GM18519 (cell line): ENCODE results near the gene CELA2B.
"Not testable (repeated sequence)": the region's sequence is repeated elsewhere in the genome, so short reads cannot be mapped to it uniquely, and the experiment has no call there.

Source experiments
- ATAC-seq: cut with Tn5 transposase; IDR thresholded peaks from one replicate; pipeline ENCODE4 v1.9.1; 2021; ENCODE audit warnings: mild to moderate bottlenecking, moderate library complexity; ENCODE audit not compliant: unreplicated experiment, low FRiP score

Gene CELA2B

GRCh38 chr1:15475752-15476314 is at the start of gene CELA2B:
TSS of gene CELA2B (plus strand) at chr1:15476104. CDS start at chr1:15476126, 22 bp downstream.
- no peak for ATAC-seq

DNA sequence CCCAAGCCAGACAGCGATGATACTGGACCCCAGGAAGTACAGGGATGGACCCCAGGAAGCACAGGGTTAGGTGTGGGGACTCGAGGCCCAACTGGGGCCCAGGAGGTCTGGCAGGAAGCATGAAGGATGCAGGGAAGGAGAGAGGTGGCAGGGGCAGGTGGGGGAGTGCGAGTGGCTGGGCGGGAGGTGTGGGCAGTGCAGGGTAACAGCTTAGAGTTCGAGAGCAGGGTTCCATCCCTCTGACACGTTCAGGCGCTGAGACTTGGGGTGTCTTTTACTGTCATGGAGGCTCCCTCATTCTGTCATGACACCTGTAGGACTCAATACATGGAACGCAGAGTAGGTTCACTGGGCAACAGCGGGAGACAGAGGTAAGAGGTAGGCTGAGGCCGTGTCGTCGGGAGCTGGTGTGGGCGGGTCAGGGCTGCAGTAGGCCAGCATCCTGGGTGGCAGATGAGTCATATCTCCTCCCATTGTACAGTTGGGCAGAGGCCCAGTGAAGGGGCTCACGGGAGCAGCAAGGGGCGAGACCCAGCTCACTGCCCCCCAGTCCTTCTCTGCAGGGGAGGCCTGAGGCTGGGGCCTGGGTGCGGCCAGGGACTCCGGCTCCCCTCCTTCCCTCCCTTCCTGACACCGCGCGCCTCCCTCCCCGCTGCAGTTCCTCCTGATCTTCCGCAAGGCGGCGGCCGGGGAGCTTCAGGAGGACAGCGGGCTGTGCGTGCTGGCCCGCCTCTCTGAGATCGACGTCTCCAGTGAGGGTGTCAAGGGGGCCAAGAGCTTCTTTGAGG is 49.2 kb upstream of the CELA2B start:
- no peak for ATAC-seq

DNA sequence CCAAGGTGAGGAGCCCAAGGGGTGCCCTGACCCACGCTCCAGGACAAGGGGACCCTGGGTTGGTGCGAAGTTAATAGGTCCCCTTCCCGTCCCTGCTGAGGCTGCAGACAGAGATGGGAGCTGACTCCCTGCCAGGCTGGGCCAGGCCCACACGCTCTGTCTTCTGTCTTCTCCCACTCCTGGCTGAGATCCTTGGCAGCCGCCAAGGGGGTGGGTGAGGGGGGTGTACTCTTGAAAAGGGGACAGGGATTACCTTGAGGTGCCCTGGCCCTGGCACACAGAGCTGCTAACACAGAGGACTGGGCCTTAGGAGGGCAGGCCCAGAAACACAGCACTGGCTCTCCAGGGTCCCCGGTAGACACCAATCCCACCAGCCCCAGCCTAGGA is 48.6 kb upstream of the CELA2B start:
- no peak for ATAC-seq

DNA sequence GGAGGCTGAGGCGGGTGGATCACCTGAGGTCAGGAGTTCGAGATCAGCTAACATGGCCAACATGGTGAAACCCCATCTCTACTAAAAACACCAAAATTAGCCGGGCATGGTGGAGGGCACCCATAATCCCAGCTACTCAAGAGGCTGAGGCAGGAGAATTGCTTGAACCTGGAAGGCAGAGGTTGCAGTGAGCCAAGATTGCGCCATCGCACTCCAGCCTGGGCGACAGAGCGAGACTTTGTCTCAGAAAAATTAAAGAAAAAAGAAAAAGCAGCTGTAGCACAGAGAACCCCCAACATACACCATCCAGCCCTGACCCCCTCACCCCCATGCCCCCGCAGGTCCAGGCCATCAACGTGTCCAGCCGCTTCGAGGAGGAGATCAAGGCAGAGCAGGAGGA is 47.7 kb upstream of the CELA2B start:
- ATAC-seq = not testable (repeated sequence)

- no peak for ATAC-seq
Observed at GRCh38 chr1:15428815-15429435, 47.0 kb upstream of the CELA2B start.

DNA sequence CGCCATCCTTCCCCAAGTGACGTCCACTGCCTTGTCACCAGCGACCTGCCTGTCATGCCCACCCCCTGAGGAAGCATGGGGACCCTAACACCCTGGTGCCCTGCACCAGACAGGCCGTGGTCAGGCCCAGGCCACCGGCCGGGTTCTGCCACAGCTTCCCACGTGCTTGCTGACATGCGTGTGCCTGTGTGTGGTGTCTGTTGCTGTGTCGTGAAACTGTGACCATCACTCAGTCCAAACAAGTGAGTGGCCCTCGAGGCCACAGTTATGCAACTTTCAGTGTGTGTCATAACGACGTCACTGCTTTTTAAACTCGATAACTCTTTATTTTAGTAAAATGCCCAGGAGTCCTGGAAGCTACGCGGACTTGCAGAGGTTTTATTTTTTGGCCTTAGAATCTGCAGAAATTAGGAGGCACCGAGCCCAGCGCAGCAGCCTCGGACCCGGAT is 46.2 kb upstream of the CELA2B start:
- ATAC-seq = no peak

- no peak for ATAC-seq
Observed at GRCh38 chr1:15430787-15431570, 44.9 kb upstream of the CELA2B start.

DNA sequence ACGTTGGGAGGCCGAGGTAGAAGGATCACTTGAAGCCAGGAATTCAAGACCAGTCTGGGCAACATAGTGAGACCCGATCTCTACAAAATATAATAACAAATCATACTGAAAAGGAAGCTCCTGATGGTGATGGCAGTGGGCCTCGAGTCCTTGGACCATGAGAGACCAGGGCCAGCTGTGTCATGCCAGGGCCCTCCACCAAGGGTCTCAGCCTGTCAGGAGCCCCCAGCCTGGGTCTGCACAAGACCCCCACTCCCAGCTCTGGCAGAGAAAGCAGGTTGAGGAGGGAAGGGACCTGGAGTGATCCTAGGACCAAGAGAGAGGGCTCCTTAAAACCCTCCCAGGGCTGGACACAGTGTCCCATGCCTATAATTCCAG is 44.3 kb upstream of the CELA2B start:
- no peak for ATAC-seq

- ATAC-seq = no peak
Observed at GRCh38 chr1:15432324-15432723, 43.6 kb upstream of the CELA2B start.

- ATAC-seq = no peak
Observed at GRCh38 chr1:15433471-15433870, 42.4 kb upstream of the CELA2B start.

DNA sequence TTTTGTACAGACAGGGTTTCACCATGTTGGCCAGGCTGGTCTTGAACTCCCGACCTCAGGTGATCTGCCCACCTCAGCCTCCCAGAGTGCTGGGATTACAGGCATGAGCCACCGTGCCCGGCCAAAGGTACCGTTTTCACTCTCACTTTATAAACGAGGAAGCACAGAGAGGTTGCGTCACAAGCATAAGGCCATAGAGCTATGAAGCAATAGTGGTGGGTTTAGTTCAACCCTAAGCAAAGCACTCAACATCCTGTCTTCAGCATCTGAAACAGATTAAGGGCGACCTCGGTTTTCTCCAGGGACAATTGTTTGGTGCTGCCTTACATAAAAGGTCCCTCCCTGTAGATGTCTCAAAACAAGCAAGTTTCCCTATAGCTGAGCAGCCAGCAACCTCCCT is 41.2 kb upstream of the CELA2B start:
- ATAC-seq = not testable (repeated sequence)

DNA sequence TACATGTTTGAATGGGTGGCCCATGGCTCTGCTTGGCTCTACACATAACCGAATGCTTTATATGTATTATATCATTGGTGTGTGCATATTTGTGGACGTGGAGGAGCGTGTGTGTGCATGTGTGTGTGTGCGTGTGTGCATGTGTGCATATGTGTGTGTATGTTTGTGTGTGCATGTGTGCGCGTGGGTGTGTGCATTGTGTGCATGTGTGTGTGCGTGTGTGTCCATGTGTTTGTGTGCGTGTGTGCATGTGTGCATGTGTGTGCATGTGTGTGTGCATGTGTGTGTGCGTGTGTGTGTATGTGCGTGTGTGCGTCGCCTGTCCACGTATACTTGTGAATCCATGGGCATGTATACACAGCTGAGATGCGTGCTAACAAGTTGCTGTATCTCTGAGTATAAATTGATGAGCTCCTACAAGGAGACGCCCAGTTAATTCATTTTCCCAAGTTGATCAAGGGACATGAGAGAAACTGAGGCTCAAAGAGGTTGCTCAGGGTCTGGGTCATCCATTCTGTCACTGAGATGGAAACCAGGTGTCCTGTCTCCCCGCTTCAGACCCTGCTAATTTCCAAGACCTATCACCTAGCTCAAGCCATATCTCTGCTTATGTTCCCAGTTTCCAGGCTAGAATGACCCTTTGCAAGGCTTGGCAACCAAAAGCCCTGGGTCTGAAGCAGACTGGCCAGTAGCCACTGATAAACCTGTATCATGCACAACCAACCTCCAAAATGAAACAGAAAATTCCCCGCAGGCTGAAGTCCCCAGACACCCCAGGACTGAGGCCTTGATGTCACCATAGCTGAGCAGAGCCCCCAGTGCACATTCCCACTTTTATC is 40.4 kb upstream of the CELA2B start:
- no peak for ATAC-seq

GRCh38 chr1:15436881-15437442 is 38.9 kb upstream of the CELA2B start:
- no peak for ATAC-seq

DNA sequence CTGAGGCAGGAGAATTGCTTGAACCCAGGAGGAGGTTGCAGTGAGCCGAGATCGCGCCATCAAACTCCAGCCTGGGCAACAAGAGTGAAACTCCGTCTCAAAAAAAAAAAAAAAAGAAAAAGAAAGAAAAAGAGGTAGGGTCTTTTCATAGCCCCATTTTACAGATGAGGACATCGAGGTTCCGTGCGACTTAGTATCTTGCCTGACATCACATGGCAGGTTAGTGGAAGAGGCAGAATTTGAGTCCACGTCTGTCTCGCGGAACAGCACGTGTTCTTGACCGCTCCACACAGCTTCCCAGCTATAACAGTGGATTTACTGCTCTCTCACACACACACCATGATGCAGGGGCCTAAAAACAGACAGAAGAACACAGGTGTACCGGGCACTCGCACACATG is 36.6 kb upstream of the CELA2B start:
- no peak for ATAC-seq

- no peak for ATAC-seq
Observed at GRCh38 chr1:15440357-15440756, 35.5 kb upstream of the CELA2B start.

DNA sequence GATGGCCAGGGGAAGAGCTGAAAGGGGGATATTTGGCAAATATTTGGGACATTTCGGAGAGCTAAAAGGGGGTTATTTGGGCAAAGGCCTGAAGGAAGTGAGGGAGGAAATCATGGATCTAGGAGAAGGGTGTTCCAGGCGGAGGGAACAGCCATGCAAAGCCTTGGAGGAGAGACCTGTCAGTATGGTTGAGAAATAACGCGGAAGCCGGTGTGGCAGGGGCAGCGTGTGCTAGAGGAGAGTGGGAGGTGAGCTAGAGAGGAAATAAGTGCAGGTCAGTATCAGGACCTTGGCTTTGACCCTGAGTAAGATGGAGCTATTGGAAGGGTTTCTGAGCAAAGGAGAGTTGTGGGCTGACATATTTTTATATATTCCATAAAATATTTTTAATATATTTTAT is 34.7 kb upstream of the CELA2B start:
- ATAC-seq = no peak

GRCh38 chr1:15442119-15442518 is 33.8 kb upstream of the CELA2B start:
- no peak for ATAC-seq

- ATAC-seq = no peak
Observed at GRCh38 chr1:15442759-15443158, 33.1 kb upstream of the CELA2B start.

GRCh38 chr1:15443281-15443680 is 32.6 kb upstream of the CELA2B start:
- ATAC-seq = no peak
